GM19238 (cell line): ENCODE data around the gene VPS35L.
"Not testable (repeated sequence)": the region's sequence is repeated elsewhere in the genome, so short reads cannot be mapped to it uniquely, and the experiment has no call there.

Experiments
- DNase-seq: peaks from one replicate; pipeline ENCODE4 v3.0.0; 2011; ENCODE audit warnings: low spot score; ENCODE audit not compliant: insufficient read length

The VPS35L gene

DNA sequence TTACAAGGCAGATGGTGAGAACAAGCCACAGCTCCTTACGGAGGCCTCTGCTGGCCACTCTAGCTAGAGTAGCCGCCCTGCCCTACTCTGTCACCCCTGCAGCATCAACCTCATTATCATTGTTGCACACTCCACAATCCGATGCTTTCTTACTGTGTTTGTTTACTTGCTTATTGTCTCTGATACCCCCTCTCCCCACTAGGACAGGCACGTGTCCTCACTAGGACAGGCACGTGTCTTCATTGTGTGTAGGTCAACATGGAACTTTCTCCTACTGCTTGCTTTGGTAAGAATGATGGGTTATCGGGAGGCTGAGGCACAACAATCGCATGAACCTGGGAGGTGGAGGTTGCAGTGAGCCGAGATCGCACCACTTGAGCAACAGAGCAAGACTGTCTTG lies 98.6 kb downstream of the VPS35L start:
- DNase-seq: no peak

DNA sequence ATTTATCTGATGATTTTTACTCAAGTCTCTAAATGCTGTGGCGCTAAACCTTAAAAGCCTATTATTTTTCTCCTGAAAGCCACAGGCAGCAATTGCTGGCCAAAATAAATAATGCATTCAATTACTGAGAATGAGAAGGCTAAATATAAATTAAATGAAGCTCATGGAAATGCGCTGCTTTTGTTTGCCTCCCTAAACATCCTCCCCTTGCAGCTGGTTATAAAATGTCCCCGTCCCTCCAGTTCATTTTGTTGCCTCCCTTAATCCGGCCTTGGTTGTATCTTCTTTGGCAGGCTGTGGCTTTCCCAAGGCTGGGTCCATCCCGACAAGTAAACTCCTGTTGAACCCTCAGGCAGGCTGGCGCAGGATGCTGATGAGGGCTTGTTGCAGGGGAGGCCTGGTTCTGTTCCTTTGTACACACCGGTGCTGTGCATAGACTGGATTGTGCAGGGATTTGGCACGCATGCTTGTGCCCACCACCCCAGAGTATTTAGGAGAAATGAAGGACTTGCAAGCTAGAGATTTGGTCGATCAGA lies 99.8 kb downstream of the VPS35L start:
- no peak for DNase-seq

DNA sequence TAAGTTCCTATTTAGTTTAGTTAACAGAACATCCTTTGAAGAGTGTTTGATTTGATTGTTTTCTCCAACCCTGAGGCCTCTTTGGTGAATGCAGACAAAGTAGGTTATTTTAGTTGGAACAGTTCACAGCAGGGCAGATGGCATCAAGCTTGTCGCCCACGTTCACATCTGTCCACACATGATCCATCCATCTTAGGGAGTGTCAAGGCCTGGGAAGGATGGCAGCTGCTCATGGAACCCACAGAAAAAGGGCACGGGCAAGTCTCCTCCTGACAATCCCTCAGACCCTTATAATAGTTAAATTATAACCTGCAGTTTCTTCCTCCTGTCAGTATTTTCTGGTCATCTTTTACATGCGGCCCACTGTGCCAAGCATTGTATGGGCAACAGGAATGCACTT lies 102.3 kb downstream of the VPS35L start:
- no peak for DNase-seq

DNA sequence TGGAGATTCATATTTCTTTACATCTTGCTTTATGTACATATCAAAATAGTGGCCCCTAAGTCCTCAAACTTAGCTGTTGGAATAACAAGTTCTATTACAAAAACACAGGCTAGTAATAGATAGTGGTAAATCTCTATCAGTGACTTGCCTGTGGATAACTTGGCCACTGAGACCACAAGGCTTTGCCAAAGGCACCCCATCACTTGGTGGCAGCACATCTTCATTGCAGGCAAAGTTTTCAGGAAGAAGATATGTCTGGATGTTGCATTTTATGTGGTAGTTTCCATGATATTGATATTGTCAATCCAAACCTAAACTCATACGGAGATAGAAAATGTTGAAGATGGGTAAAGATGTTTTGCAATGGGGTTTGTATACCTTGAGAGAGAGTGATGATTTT lies 104.1 kb downstream of the VPS35L start:
- DNase-seq: no peak

DNA sequence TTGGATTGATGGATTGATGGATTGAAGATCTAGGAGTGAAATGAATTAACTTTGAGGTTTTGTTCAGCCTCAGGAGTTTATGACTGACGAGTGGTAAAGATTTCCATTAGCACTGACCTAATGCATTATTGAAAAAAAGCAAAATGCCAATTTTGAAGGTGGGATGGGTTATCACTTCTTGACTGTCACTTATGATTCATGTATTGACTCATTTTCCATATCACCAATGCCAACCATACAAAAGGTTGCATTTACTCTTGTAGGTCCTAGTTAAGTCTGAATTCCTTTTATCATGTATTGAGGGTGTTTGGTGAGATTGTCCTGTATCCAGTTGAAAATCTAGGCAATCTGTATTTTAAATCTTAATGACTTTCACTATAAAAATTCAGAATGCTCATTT lies 104.9 kb downstream of the VPS35L start:
- no peak for DNase-seq

DNA sequence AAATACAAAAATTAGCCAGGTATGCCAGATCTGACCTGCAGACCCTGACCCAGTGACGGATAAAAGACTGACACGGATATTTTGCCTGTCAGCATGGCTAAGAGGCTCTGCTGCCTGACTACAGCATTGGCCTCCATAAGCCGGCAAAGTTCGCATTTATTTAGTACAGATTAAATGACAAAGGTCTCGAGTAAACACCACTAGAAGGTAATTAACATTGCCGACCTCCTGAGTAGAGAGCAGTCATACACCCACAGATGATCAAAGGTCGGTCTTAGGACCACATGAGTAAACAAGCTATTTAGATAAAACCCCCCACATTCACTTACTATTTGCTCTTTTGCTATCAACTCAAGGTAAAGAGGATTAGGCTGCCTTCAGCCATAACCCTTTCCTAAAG lies 106.8 kb downstream of the VPS35L start:
- no peak for DNase-seq

DNA sequence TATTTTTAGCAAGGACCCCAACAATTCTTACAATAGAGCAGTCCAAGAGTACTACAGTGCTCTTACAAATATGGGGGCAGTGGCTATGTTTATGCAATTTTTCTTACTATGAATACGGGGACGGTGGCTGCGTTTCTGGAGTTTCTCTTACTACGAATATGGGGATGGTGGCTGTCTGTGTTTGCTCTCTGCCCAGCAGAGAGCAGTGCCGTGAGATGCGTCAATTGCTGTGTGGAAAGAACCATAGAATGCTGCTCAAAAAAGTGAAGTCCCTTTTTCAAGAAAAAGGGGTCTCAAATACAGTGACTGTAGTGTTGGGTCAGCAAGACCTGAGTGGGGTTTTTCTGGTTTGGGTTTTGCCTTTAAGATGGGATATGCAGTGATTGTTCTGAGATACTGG lies 108.7 kb downstream of the VPS35L start:
- no peak for DNase-seq

DNA sequence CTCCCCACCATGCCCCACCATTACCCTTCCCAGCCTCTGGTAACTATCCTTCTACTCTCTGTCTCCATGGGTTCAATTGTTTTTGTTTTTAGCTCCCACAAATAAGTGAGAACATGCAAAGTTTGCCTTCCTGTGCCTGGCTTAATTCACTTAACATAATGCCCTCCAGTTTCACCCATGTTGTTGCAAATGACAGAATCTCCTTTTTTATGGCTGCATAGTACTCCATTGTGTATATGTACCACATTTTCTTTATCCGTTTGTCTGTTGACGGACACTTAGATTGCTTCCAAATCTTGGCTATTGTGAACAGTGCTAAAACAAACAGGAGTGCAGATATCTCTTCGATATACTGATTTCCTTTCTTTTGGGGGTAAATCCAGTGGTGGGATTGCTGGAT lies 109.8 kb downstream of the VPS35L start:
- DNase-seq: not testable (repeated sequence)

DNA sequence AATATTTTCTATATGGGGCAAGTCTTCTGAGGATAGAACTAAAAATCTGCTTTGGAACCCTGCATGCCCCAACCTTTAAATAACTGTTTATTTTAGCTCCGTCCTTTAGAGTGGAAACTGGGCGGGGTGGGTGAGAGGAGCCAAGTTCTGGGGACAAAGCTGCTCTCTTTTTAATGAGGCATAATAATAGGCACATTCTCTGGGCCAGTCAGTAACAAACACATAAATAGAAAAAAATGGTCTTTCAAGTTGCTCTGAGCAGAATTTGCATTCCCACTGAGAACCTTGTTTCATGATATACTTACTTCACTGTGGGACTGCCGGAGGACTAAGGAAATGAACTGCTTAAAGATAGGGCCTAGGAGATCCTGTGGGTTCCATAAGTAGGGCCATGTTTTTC lies 111.0 kb downstream of the VPS35L start:
- DNase-seq: no peak

DNA sequence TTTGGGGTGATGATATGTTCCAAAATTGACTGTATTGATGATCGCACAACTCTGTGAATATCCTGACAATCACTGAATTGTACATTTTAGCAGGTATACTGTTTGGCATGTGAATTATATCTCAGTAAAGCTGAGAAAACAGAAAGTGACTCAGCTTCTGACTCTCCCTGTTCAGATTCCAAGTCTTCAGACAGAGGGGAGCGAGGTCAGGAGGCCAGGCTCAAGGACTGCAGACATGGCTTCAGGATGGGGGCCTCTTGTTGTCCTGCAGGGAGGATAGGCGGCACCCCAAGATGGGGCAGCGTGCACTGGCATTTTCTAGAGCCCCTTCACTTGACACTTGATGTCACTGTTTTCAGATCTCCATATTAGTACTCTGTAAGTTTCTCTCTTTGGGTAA lies 116.9 kb downstream of the VPS35L start:
- no peak for DNase-seq

DNA sequence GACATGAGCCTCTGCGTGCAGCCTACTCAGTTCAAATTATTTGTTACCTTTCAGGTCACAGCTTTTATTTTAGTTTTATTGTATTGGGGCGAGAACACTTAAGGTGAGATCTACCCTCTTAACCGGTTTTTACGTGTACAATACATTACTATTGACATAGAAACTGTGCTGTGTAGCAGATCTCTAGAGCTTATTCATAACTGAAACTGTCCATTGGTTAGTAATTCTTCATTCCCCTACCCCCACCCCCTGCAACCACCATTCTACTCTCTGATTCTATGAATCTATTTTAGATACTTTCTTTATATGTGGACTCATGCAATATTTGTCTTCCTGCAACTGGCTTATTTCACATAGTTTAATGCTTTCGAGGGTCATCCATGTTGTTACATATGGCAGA lies 119.0 kb downstream of the VPS35L start:
- no peak for DNase-seq

DNA sequence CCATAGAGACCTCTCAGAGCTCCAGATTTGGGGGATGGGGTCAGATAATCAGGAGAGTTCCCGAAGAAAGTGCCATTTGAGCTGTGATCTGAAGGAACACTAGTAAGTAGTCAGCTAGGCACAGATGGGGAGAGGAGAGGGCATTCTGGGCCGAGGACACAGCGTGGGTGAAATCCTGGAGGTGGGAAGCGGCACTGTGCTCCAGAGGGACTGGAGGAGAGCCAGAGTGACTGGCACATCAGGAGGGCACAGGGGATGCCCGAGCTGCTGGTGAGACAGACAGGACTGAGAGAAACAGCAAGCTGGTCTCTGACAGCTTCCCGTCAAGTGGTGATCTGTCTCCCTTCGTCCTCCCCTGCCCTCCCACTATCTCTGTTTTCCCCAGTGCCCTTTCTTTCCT lies 121.9 kb downstream of the VPS35L start:
- no peak for DNase-seq

DNA sequence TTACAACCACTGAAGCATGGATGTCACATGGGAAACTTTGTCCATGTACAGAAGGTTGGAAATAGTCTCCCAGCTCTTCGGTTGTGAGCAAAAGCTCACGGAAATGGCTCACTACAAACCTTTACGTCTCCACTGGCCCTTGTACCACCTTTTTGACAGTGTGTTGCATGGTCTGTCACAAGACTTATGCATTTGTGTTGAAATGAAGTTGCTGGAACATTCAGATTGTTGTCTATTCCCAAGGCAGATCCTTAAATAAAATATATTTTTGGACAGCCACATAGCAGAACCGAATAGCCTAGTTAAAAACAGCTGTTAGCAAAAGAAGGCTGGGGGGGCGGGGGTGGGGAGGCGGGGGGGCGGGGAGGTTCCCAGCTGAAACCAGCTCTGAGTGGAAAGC lies 123.3 kb downstream of the VPS35L start:
- no peak for DNase-seq

DNA sequence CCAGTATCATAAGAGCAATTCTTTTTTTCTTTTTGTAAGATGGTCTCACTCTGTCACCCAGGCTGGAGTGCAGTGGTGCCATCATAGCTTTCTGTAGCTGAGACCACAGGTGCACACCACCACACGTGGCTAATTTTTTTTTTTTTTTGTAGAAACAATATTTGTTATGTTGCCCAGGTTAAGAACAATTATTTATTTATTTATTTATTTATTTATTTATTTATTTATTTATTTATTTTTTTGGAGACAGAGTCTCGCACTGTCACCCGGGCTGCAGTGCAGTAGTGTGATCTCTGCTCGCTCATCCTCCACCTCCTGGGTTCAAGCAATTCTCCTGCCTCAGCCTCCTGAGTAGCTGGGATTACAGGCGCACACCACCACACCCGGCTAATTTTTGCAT lies 123.8 kb downstream of the VPS35L start:
- not testable (repeated sequence) for DNase-seq

DNA sequence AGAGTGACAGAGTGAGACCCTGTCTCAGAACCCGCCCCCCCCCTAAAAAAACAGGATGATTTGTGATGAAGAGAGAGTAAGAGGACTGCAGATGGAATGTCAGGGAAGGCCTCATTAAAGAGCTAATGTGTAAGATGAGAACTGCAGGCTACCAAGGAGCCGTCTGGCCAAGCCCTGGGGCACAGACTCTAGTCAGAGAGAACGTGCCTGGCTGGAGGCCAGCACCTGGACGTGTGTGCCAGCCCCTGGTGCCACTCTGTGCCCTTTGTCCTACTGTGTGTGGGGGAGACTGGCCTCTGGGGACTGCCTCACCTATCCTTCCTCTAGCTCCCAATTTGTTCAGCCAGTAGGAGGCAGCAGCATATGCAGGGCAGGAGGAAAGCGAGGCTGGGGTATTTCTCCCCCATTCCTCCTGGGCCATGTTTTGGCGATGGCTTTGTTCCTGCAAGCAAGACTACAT lies 125.4 kb downstream of the VPS35L start:
- no peak for DNase-seq

DNA sequence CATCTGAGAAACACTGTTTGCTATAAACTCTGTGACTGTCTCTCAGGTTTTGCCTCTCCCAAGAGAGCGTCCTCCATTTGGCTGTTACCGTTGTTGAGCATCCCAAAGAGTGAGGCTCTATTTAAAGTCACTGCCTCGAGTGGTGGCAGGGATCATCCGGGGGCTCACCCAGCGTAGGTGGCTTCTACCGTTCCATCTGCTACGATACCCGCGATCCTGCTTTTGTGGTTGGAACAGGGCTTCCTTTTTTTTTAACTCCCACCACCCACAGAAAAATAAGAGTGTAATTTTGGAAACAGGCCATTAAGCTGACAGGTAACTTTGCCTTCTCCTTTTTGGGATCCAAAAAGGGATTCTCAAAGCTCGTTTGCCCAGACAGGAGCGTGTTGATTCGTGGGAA lies 126.1 kb downstream of the VPS35L start:
- DNase-seq: no peak

DNA sequence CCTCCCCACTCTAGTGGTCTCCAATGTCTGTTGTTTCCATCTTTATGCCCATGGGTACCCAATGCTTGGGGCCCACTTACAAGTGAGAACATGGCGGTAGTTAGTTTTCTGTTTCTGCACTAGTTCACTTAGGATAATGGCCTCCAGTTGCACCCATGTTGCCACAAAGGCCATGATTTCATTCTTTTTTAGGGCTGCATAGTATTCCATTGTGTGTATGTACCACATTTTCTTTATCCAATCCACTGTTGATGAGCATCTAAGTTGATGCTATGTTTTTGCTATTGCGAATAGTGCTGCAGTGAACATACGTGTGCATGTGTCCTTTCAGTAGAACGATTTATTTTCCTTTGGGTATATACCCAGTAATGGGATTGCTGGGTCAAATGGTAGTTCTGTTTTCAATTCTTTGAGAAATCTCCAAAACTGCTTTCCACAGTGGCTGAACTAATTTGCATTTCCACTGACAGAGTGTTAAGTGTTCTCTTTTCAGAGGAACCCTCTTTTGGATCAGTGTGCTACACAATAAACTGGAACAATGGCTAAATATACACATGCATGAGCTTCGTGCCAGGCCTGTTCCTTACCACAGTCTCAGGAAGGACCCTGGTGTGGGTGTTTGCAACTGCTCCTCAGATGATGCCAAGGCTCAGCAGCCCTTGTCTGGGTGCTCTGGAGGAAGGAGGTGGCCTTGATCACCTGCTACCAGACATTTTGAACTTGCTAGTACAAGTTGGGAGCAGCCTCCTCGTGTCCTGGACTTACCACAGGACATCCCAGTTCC lies 128.1 kb downstream of the VPS35L start:
- no peak for DNase-seq

DNA sequence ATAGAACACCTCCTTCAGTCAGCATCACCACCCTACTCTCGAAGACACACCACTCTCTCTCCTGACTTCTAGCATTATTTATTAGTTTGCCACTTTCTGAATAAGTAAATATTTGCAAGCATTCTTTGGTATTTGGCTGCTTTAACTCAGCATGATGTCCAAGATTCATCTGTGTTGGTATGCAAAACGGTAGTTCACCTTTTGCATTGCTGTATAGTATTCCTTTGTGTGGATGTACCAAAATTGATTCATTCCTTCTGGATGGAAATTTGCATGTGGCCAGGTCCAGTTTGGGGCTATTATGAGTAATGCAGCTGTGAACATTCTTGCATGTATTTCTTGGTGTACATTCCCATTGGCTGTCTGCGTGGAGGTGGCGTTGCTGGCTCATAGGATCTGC lies 129.7 kb downstream of the VPS35L start:
- no peak for DNase-seq

DNA sequence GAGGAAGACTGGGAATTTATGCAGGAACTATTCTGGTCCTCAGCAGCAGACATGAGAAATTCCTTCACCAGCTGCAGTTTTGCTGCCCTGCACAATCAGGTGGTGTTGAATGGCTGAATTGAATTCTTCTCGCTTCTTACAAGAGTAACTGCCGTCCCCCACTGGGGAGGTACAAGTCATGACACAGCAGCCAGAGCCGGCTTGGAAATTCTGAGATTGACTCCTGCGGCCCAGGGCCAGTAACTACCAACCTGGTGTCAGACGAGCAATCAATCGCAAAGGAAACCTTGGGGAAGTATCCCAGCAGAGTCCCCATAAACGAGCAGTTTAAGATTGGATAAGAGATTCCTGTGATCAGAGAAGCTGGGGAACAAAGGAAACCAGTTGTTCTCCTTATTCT lies 131.8 kb downstream of the VPS35L start:
- DNase-seq: no peak

DNA sequence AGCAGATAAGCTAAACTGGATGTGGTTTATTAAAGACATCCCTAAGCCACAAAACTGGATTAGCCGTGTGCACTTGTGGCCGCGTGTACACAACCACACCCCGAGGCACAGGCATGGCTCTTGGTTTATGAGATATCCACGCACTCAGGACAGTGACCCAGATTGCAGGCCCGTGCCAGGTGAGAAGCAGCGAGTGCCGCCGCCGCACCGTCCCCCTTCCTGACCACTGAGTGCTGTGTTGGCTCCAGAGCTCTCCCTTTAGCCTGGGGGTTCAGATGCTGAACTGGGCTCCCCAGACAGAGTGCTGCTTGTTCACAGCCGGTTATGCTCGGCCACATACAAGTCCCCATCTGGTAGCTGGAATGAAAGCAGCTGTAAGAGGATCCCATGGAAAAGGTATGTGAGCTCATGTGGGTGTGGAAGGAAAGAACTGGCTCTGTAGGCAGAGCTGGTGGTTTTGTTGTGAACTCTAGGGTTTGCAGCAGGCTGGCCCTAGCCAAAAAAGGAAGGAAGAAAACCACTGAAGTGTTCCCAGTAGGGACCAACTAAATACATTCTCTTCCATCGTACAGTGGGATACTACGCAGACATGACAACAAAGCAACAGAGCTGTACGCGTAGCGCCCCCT lies 133.0 kb downstream of the VPS35L start:
- no peak for DNase-seq

DNA sequence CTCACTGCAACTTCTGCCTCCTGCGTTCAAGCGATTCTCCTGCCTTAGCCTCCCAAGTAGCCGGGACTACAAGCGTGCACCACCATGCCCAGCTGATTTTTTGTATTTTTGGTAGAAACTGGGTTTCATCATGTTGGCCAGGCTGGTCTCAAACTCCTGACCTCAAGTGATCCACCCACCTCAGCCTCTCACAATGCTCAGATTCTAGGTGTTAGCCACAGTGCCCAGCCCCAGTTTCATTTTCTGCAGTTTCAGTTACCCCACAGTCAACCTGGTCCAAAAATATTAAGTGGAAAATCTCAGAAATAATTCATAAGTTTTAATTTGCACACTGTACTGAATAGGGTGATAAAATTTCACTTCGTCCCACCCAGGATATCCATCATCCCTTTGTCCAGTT lies 133.8 kb downstream of the VPS35L start:
- DNase-seq: no peak

DNA sequence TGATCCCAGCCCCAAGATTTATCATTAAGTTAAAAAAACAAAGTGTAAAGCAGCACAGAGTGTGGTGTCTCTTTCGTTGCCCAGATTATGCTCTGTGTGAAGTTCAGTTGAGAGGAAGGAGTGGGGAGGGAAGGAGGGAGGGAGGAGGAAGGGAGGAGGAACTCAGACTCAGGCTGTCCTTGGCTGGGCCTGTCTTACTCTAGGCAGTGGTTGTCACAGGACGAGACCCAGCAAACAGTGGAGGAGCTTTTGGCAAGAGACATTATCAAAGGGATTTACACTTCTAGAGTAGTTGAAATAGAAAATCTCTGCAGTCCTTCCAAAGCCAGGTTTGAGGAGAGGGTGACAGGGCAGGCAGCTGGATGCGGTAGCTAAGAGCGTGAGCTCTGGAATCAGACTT lies 134.7 kb downstream of the VPS35L start:
- no peak for DNase-seq

DNA sequence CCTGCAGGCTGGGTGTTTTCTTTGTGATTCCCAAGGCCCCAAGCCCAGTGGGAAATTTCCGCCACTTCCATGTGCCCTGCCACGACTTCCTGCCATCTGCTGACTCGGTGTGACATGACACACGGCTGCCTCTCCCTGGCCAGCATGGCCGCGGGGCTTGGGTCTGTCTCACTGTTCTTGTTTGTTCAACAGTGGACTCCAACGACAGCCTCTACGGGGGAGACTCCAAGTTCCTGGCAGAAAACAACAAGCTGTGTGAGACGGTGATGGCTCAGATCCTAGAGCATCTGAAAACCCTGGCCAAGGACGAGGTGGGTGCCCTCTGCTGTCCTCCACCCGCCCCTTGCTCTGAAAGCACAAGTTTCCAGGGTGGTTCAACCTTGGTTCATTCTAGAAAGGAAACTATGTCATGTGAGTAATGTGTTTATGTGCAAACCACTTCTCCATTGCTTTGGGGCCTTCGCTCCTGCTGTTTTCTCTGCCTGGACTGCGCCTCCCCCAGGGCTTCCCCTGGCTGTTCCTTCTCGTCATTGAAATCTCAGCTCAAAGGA lies 135.7 kb downstream of the VPS35L start:
- DNase-seq: no peak
